Thymus (tissue), 11 donors: ENCODE results near the gene CCDC141. TPM values are rescaled to one million over a fixed set of nuclear protein-coding genes. Genes with fewer than 3 reads are reported as not detected.

Source experiments
- DNase-seq, 9 donors: peaks; one replicate each; pipeline ENCODE4 v3.0.0-alpha.2; 2013; ENCODE audit warnings: low spot score in 9 of 9, low read depth in 6 of 9, missing footprints in 1 of 9
- H3K27ac ChIP-seq, 2 donors: one replicate each; pipeline ENCODE4 v1.5.1; 2013; ENCODE audit warnings: control low read depth in 1 of 2, low read depth in 1 of 2, low read length in 1 of 2, mild to moderate bottlenecking in 1 of 2, moderate library complexity in 1 of 2
- H3K27me3 ChIP-seq, 2 donors: one replicate each; pipeline ENCODE4 v1.5.1; 2013; ENCODE audit warnings: low read length in 1 of 2; ENCODE audit not compliant: control insufficient read depth in 2 of 2, insufficient read depth in 1 of 2
- H3K36me3 ChIP-seq, 2 donors: one replicate each; pipeline ENCODE4 v1.5.1; 2013; ENCODE audit warnings: low read length in 1 of 2, mild to moderate bottlenecking in 1 of 2, moderate library complexity in 1 of 2; ENCODE audit not compliant: control insufficient read depth in 2 of 2, insufficient read depth in 2 of 2
- H3K4me1 ChIP-seq, 2 donors: one replicate each; pipeline ENCODE4 v1.5.1; 2013; ENCODE audit warnings: low read length in 2 of 2; ENCODE audit not compliant: control insufficient read depth in 2 of 2, insufficient read depth in 2 of 2
- H3K4me3 ChIP-seq, 2 donors: one replicate each; pipeline ENCODE4 v1.5.1; 2013; ENCODE audit warnings: low read length in 2 of 2, control low read depth in 1 of 2, mild to moderate bottlenecking in 1 of 2
- H3K9me3 ChIP-seq, 2 donors: one replicate each; pipeline ENCODE4 v1.5.1; 2013; ENCODE audit warnings: low read length in 1 of 2, mild to moderate bottlenecking in 1 of 2; ENCODE audit not compliant: control insufficient read depth in 2 of 2, insufficient read depth in 1 of 2
- WGBS: extraction: QIAGEN DNeasy Blood & Tissue Kit; methylation state at CpG from one replicate; pipeline ENCODE4 v1.1.7; 2013; 5-methylcytosine and 5-hydroxymethylcytosine counted together
- polyA plus RNA-seq: library from polyadenylated mRNA; stranded (reverse); fragments of 200-250 nt; gene quantifications from one replicate; pipeline ENCODE4 v1.2.3, GENCODE V29; 2013
- total RNA-seq: library from RNA; stranded (reverse); fragments of 120-200 nt; gene quantifications from one replicate; pipeline ENCODE4 v1.2.4, GENCODE V29; 2013
- donor health status: healthy.

The CCDC141 gene
- total and polyA plus RNA-seq, 2 donors = 0.84 to 5.8 TPM

DNA sequence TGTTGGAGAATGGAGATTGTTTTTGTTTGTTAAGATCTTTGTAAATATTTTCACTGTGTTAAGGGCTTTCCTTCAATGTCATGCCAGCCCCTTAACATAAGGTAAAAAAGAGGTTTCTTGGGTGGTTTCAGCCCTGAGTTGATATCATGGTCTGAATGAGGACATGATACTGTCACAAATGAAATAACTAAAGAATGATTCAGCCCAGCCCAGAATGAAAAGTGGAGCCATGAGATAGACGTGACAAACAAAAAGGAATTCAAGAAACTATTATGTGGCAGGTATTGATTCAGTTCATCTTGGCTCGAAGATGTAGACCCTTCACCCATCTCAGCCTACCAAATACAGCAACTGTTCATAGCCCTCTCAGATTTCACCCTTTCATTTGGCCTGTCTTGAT, 154.1 kb downstream of the CCDC141 start:
- Histone ChIP-seq H3K4me3 (no peak overlapping the region), H3K9me3 (no peaks in the 10 kb centered on the region), H3K27ac (no peak overlapping the region), H3K4me1 (peaks cover 0 to 3% of the 10 kb centered on the region in 2 donors), H3K36me3 (no peaks in the 10 kb centered on the region), H3K27me3 (no peaks in the 10 kb centered on the region)
- 97% methylated on average over 2 of the region's 2 CpGs for WGBS
- no peak for DNase-seq

GRCh38 chr2:178895171-178895570, 154.8 kb downstream of the CCDC141 start:
- H3K9me3 ChIP-seq = no peaks in the 10 kb centered on the region
- no peaks in the 10 kb centered on the region for H3K27me3 ChIP-seq
- H3K4me3 ChIP-seq = no peak overlapping the region
- H3K27ac ChIP-seq = no peak overlapping the region
- 94% methylated on average over 2 of the region's 2 CpGs for WGBS
- no peak for DNase-seq
- no peaks in the 10 kb centered on the region for H3K36me3 ChIP-seq
- H3K4me1 ChIP-seq = peaks cover 0 to 3% of the 10 kb centered on the region in 2 donors

- Histone ChIP-seq H3K9me3 (no peaks in the 10 kb centered on the region), H3K27ac (no peak overlapping the region), H3K4me1 (peaks cover 0 to 3% of the 10 kb centered on the region in 2 donors), H3K27me3 (no peaks in the 10 kb centered on the region), H3K36me3 (no peaks in the 10 kb centered on the region), H3K4me3 (no peak overlapping the region)
- WGBS = 84% methylated on average over 5 of the region's 5 CpGs
- no peak for DNase-seq
Measured at GRCh38 chr2:178892751-178893625, 156.9 kb downstream of the CCDC141 start.

- 94% methylated on average over 5 of the region's 5 CpGs for WGBS
- no peaks in the 10 kb centered on the region for H3K27me3 ChIP-seq
- H3K27ac ChIP-seq = no peak overlapping the region
- DNase-seq = no peak
- peaks cover 0 to 3% of the 10 kb centered on the region in 2 donors for H3K4me1 ChIP-seq
- H3K36me3 ChIP-seq = no peaks in the 10 kb centered on the region
- no peak overlapping the region for H3K4me3 ChIP-seq
- no peaks in the 10 kb centered on the region for H3K9me3 ChIP-seq
Measured at GRCh38 chr2:178891959-178892485, 157.9 kb downstream of the CCDC141 start.

GRCh38 chr2:178891265-178891958, 158.5 kb downstream of the CCDC141 start:
- WGBS = 41% methylated on average over 3 of the region's 3 CpGs
- peak; percentile 26 to 85 (median 66) for DNase-seq
- Histone ChIP-seq H3K27me3 (no peaks in the 10 kb centered on the region), H3K4me3 (no peak overlapping the region), H3K36me3 (no peaks in the 10 kb centered on the region), H3K27ac (no peak overlapping the region), H3K9me3 (no peaks in the 10 kb centered on the region), H3K4me1 (peaks cover 0 to 3% of the 10 kb centered on the region in 2 donors)

GRCh38 chr2:178886006-178886405, 163.9 kb downstream of the CCDC141 start:
- Histone ChIP-seq H3K4me1 (no peaks in the 10 kb centered on the region), H3K9me3 (no peaks in the 10 kb centered on the region), H3K27ac (no peak overlapping the region), H3K36me3 (peaks cover 0 to 3% of the 10 kb centered on the region in 2 donors), H3K27me3 (no peaks in the 10 kb centered on the region), H3K4me3 (no peak overlapping the region)
- WGBS = 94% methylated on average over 3 of the region's 3 CpGs
- no peak for DNase-seq

GRCh38 chr2:178884440-178884839, 165.5 kb downstream of the CCDC141 start:
- DNase-seq = no peak
- Histone ChIP-seq H3K9me3 (no peaks in the 10 kb centered on the region), H3K27me3 (no peaks in the 10 kb centered on the region), H3K4me3 (no peak overlapping the region), H3K4me1 (no peaks in the 10 kb centered on the region), H3K36me3 (peaks cover 0 to 3% of the 10 kb centered on the region in 2 donors), H3K27ac (no peak overlapping the region)
- WGBS = 97% methylated on average over 3 of the region's 3 CpGs

DNA sequence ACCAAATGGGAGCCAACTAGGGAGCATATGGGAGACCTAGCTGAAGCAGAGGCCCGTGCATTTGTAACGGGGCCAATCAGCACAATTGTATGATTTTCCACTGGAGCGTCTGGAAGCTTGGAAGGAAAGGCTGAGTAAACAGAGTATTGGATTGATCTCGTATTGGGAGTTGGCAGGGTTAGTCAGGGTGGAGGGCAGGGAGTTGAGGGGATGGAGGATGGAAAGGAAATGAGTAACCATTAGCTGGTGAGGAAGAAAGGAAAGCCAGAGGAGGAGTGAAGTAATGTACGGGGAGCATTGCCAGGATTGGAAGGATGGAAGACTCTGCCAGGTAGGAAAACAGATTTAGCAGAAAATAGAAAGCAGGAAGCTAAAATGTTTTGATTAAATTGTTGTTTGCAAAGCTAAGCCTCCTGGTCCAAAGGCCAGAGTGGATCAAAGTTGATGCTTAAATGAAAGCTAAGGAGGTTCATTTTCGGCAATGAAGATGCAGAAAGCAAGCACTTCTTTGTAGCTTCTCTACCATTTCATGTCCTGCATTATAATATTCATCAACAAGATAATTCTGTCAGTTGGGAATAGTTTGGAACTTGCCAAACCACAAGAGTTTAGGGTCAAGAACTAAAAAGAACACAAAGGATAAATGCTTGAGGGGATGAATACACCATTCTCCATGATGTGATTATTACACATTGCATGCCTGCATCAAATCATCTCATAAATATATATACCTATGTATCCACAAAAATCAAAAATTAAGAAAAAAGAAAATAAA, 167.1 kb downstream of the CCDC141 start:
- no peaks in the 10 kb centered on the region for H3K27me3 ChIP-seq
- no peaks in the 10 kb centered on the region for H3K9me3 ChIP-seq
- no peaks in the 10 kb centered on the region for H3K4me1 ChIP-seq
- H3K36me3 ChIP-seq = peaks cover 0 to 3% of the 10 kb centered on the region in 2 donors
- no peak overlapping the region for H3K4me3 ChIP-seq
- no peak overlapping the region for H3K27ac ChIP-seq
- no peak for DNase-seq
- 97% methylated on average over 6 of the region's 6 CpGs for WGBS
